WTC11 (cell line): ENCODE results near the gene PPP6R3. TPM values are rescaled to one million over a fixed set of nuclear protein-coding genes. Genes with fewer than 3 reads are reported as not detected.

ENCODE experiments used
- ATAC-seq: fragments of 200-7000 bp; cut with Tn5 transposase; 2 replicates; pipeline ENCODE4 v1.10.0; 2021; ENCODE audit warnings: mild to moderate bottlenecking, moderate library complexity
- CTCF ChIA-PET: fragments of 300-600 bp; sonication (Branson Sonifier 250); formaldehyde crosslinking; loops from one replicate; lab custom pipeline; 2021; ENCODE audit warnings: antibody characterized with exemption; lab: Charles Lee
- POLR2A ChIA-PET: fragments of 350-600 bp; sonication (Branson Sonifier 250); formaldehyde crosslinking; loops from one replicate; lab custom pipeline; 2021; ENCODE audit warnings: antibody characterized with exemption; lab: Charles Lee
- DNase-seq: peaks from one replicate; pipeline ENCODE4 v3.0.0; 2021; ENCODE audit warnings: low spot score
- H3K27ac Mint-ChIP-seq: 2 replicates; pipeline ENCODE4 v1.8.0; 2021; ENCODE audit warnings: mixed read lengths
- H3K27me3 Mint-ChIP-seq: 2 replicates; pipeline ENCODE4 v1.8.0; 2021; ENCODE audit warnings: low read depth, mild to moderate bottlenecking, moderate library complexity, mixed read lengths
- H3K36me3 Mint-ChIP-seq: 2 replicates; pipeline ENCODE4 v1.8.0; 2021; ENCODE audit warnings: mixed read lengths
- H3K4me1 Mint-ChIP-seq: 2 replicates; pipeline ENCODE4 v1.8.0; 2022; ENCODE audit warnings: mixed read lengths
- H3K4me3 Mint-ChIP-seq: 2 replicates; pipeline ENCODE4 v1.8.0; 2021; ENCODE audit warnings: mild to moderate bottlenecking, moderate library complexity, mixed read lengths
- H3K9me3 Mint-ChIP-seq: 2 replicates; pipeline ENCODE4 v1.8.0; 2021; ENCODE audit warnings: mixed read lengths
- E2F4 ChIP-seq: sonication (generic); formaldehyde crosslinking; IDR thresholded peaks from 2 replicates; pipeline ENCODE4 v1.8.1; 2022; ENCODE audit warnings: low read depth, mild to moderate bottlenecking, moderate library complexity, missing genetic modification reagents, borderline replicate concordance
- FOXJ3 ChIP-seq: sonication (generic); formaldehyde crosslinking; IDR thresholded peaks from 2 replicates; pipeline ENCODE4 v1.9.0; 2021; ENCODE audit warnings: missing genetic modification reagents, mild to moderate bottlenecking, borderline replicate concordance
- FOXP1 ChIP-seq: sonication (generic); formaldehyde crosslinking; IDR thresholded peaks from 2 replicates; pipeline ENCODE4 v1.8.0; 2022; ENCODE audit warnings: missing genetic modification reagents, mild to moderate bottlenecking, moderate library complexity, borderline replicate concordance
- GABPB1 ChIP-seq: sonication (generic); formaldehyde crosslinking; IDR thresholded peaks from 2 replicates; pipeline ENCODE4 v1.8.1; 2023; ENCODE audit warnings: mild to moderate bottlenecking, missing genetic modification reagents
- KAT7 ChIP-seq: sonication (generic); formaldehyde crosslinking; IDR thresholded peaks from 2 replicates; pipeline ENCODE4 v1.8.1; 2023; ENCODE audit warnings: missing genetic modification reagents, mild to moderate bottlenecking, borderline replicate concordance
- PRDM15 ChIP-seq: sonication (generic); formaldehyde crosslinking; IDR thresholded peaks from 2 replicates; pipeline ENCODE4 v1.8.0; 2022; ENCODE audit warnings: missing genetic modification reagents
- USF1 ChIP-seq: sonication (generic); formaldehyde crosslinking; IDR thresholded peaks from 2 replicates; pipeline ENCODE4 v1.8.0; 2022; ENCODE audit warnings: mild to moderate bottlenecking, missing genetic modification reagents
- ZBTB21 ChIP-seq: sonication (generic); formaldehyde crosslinking; IDR thresholded peaks from 2 replicates; pipeline ENCODE4 v1.8.1; 2023; ENCODE audit warnings: mild to moderate bottlenecking, missing genetic modification reagents, borderline replicate concordance
- ZBTB43 ChIP-seq: sonication (generic); formaldehyde crosslinking; IDR thresholded peaks from 2 replicates; pipeline ENCODE4 v1.8.1; 2023; ENCODE audit warnings: mild to moderate bottlenecking, missing genetic modification reagents
- total RNA-seq: library from RNA; stranded (reverse); gene quantifications from 3 replicates; pipeline ENCODE4 v1.2.3, GENCODE V29; 2021
- TF ChIP-seq, protein P1 (sequence below): fragments of 250-450 bp; sonication (Bioruptor Pico); IDR thresholded peaks from 2 replicates; pipeline ENCODE4 v1.9.0; 2021; ENCODE audit warnings: mild to moderate bottlenecking
- TF ChIP-seq, protein P2 (sequence below): fragments of 250-450 bp; sonication (Bioruptor Pico); IDR thresholded peaks from 2 replicates; pipeline ENCODE4 v1.9.0; 2021; ENCODE audit warnings: moderate library complexity, mild to moderate bottlenecking, inconsistent platforms, borderline replicate concordance
- TF ChIP-seq, protein P3 (sequence below): fragments of 250-450 bp; sonication (Bioruptor Pico); conservative IDR thresholded peaks from 2 replicates; pipeline ENCODE4 v1.9.0; 2021; ENCODE audit warnings: mild to moderate bottlenecking

PPP6R3 gene
- total RNA-seq, 1 experiment from 2014 or later, result 138 TPM

DNA sequence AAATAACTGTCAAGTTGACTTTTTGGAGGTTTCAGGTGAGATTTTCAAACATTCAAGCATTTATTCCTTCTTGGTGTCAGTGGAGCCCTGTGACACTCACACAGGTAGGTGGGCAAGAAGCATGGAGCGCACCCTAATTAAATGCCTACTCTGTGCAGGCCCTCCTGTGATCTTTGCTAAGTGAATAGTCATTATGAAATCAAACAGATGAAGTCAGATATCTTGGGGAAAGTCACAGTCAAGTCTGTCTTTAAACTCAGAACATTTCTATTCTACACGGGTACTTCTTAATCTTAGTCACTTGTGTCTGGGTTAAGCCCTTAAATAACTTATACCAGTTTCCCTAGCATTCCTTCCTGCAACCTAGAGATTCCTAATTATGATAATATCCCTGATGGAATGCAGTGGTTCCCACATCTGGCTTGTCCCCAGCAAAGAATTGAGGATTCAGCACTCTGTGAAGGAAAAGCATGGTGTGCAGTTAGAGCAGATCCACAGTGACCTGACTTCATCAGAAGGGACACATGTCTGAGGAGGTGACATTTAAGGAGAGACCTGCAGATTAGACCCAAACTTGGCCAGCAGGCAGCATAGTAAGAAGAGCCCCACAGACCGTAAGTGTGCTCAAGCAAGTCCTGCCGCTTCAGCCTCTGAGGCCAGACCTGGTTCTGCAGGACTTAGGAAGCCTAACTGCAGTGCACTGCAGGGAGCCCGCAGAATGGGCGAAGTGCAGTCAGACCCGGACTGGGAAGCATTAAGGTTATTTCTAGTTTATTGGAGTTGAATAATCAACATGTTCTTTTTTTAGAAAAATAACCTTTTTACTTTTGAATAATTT, 138.5 kb downstream of the PPP6R3 start:
- Mint-ChIP-seq H3K9me3 (no peaks in the 10 kb centered on the region), H3K27me3 (no peaks in the 10 kb centered on the region), H3K4me3 (no peak overlapping the region), H3K4me1 (no peaks in the 10 kb centered on the region), H3K36me3 (peaks cover 83% of the 10 kb centered on the region), H3K27ac (no peak overlapping the region; the same call in 1 of the 2 replicates)
- DNase-seq, result no peak
- CTCF ChIA-PET, result no interaction called here
- ATAC-seq, result no peak
- TF ChIP-seq FOXP1 (CRISPR knock-in tag), result no peak
- no peak for TF ChIP-seq KAT7 (CRISPR knock-in tag)
- TF ChIP-seq, protein P1, sequence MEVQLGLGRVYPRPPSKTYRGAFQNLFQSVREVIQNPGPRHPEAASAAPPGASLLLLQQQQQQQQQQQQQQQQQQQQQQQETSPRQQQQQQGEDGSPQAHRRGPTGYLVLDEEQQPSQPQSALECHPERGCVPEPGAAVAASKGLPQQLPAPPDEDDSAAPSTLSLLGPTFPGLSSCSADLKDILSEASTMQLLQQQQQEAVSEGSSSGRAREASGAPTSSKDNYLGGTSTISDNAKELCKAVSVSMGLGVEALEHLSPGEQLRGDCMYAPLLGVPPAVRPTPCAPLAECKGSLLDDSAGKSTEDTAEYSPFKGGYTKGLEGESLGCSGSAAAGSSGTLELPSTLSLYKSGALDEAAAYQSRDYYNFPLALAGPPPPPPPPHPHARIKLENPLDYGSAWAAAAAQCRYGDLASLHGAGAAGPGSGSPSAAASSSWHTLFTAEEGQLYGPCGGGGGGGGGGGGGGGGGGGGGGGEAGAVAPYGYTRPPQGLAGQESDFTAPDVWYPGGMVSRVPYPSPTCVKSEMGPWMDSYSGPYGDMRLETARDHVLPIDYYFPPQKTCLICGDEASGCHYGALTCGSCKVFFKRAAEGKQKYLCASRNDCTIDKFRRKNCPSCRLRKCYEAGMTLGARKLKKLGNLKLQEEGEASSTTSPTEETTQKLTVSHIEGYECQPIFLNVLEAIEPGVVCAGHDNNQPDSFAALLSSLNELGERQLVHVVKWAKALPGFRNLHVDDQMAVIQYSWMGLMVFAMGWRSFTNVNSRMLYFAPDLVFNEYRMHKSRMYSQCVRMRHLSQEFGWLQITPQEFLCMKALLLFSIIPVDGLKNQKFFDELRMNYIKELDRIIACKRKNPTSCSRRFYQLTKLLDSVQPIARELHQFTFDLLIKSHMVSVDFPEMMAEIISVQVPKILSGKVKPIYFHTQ, result no peak
- TF ChIP-seq, protein P2, sequence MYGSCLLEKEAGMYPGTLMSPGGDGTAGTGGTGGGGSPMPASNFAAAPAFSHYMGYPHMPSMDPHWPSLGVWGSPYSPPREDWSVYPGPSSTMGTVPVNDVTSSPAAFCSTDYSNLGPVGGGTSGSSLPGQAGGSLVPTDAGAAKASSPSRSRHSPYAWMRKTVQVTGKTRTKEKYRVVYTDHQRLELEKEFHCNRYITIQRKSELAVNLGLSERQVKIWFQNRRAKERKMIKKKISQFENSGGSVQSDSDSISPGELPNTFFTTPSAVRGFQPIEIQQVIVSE (CRISPR knock-in tag), result no peak
- no peak for TF ChIP-seq E2F4 (CRISPR knock-in tag)
- TF ChIP-seq FOXJ3, result no peak
- TF ChIP-seq GABPB1 (CRISPR knock-in tag), result no peak
- TF ChIP-seq ZBTB43 (CRISPR knock-in tag), result no peak
- TF ChIP-seq ZBTB21 (CRISPR knock-in tag), result no peak
- TF ChIP-seq, protein P3, sequence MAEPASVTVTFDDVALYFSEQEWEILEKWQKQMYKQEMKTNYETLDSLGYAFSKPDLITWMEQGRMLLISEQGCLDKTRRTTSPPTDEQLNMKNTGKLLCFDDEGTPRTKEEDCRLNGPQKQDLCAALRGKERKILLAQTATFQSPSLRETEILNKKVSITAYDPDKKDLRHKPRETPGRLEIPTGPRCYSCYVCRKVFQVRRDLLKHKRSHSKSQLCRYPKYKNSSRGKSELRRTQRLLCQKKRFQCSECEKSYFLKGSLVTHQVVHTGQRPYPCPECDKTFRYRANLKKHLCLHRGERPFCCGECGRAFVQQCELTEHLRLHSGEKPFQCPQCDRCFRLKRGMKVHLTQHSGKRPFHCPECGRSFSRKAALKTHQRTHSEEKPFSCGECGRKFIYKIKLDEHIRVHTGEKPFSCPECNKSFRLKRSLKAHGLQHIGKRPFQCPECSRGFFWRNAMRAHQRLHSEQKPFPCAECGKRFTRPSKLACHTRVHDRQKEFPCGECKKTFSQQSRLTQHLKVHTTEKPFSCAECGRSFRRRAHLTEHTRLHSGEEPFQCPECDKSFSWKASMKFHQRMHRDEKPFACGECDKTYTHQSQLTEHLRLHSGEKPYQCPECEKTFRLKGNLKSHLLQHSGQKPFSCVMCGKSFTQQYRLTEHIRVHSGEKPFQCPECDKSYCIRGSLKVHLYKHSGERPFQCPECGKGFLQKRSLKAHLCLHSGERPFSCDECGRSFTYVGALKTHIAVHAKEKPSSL (CRISPR knock-in tag), result no peak
- TF ChIP-seq PRDM15, result no peak
- TF ChIP-seq USF1, result no peak
- POLR2A ChIA-PET, result no interaction called here
